ENCODE results near the gene TSACC. TPM values are rescaled to one million over a fixed set of nuclear protein-coding genes. Genes with fewer than 3 reads are reported as not detected.

TSACC gene
- total RNA-seq, 1 donor from 2014 or later, result not detected

DNA sequence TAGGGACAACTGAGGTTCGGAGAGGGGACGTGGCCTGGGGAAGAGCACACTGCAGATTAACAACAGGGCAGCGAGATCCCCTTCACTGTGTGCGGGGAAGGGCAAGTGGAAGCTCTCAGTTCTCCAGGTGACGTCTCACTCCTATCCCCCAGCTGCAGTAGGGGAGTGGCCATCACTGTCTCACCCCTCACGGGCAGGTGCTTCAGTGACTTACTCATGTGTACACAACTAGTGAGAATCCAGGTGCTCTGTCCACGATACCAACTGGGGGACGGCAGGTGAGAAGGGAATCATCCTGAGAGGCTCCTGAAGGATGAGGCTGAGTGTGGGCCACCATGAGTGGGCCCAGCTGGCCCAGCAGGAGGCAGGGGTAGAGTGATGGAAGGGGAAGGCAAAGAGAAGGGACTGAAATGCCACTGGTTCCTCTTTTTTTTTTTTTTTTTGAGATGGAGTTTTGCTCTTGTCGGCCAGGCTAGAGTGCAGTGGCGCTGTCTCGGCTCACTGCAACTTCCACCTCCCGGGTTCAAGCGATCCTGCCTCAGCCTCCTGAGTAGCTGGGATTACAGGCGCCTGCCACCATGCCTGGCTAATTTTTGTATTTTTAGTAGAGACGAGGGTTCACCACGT, 56.6 kb downstream of the TSACC start:
- DNase-seq, result no peak

Other genes starting within 250 kb of the TSACC start
- 18.1 TPM for gene LMNA, start 223.8 kb upstream of the TSACC start, total RNA-seq
- 13.6 TPM for gene SEMA4A, start 184.9 kb upstream of the TSACC start, total RNA-seq
- 9.7 TPM for gene SLC25A44, start 144.4 kb upstream of the TSACC start, total RNA-seq
- 29.2 TPM for gene PMF1, start 125.5 kb upstream of the TSACC start, total RNA-seq
- gene BGLAP, start 96.3 kb upstream of the TSACC start, total RNA-seq, result not detected
- gene PAQR6, start 90.5 kb upstream of the TSACC start, total RNA-seq, result 8.6 TPM
- gene SMG5, start 55.7 kb upstream of the TSACC start, total RNA-seq, result 31.2 TPM
- 0.78 TPM for gene TMEM79, start 54.2 kb upstream of the TSACC start, total RNA-seq
- 12.5 TPM for gene GLMP, start 42.8 kb upstream of the TSACC start, total RNA-seq
- 0.94 TPM for gene VHLL, start 39.2 kb upstream of the TSACC start, total RNA-seq
- gene CCT3, start 234 bp upstream of the TSACC start, total RNA-seq, result 352 TPM
- gene RHBG, start 30.7 kb downstream of the TSACC start, total RNA-seq, result not detected
- gene MEF2D, start 162.2 kb downstream of the TSACC start, total RNA-seq, result 3.7 TPM
- gene IQGAP3, start 234.0 kb downstream of the TSACC start, total RNA-seq, result 1.1 TPM
- not detected for gene TTC24, start 241.2 kb downstream of the TSACC start, total RNA-seq

All from occipital lobe (tissue), 2 donors.